SK-MEL-5 (cell line): ENCODE data around the gene SPRED1. TPM values are rescaled to one million over a fixed set of nuclear protein-coding genes. Genes with fewer than 3 reads are reported as not detected.
"Not testable (repeated sequence)": the region's sequence is repeated elsewhere in the genome, so short reads cannot be mapped to it uniquely, and the experiment has no call there.

Experiments used
- DNase-seq: peaks from one replicate; pipeline ENCODE4 v3.0.0-alpha.2; 2016; ENCODE audit warnings: low read depth, low spot score
- in situ Hi-C: cut with HindIII; loops from 2 replicates; pipeline ENCODE4 v1.10.0; 2016; ENCODE audit warnings: low sequenced_read_pairs, high pct_unique_total_duplicates, low pct_unique_long_range_greater_than_20kb
- total RNA-seq: library from RNA; depleted of rRNA; stranded (reverse); fragments of >200 nt; shearing (Covaris generic); gene quantifications from 2 replicates; pipeline ENCODE4 v1.2.3, GENCODE V29; 2014

The SPRED1 gene
- total RNA-seq, 1 experiment from 2014 or later, result 51.3 TPM

GRCh38 chr15:38266247-38266986 lies 13.8 kb downstream of the SPRED1 start:
- no peak for DNase-seq
- in situ Hi-C loops, result no loop called here

GRCh38 chr15:38267421-38268022 lies 14.9 kb downstream of the SPRED1 start:
- DNase-seq, result peak; percentile 69
- in situ Hi-C loops, result no loop called here

- DNase-seq, result no peak
- in situ Hi-C loops, result no loop called here
These were observed 18.5 kb downstream of the SPRED1 start for GRCh38 chr15:38271144-38271543.

GRCh38 chr15:38271895-38272294 lies 19.3 kb downstream of the SPRED1 start:
- no peak for DNase-seq
- in situ Hi-C loops, result no loop called here

- DNase-seq, in situ Hi-C loops: not testable (repeated sequence)
These were observed 19.8 kb downstream of the SPRED1 start for GRCh38 chr15:38272431-38272830.

GRCh38 chr15:38274135-38274534 lies 21.5 kb downstream of the SPRED1 start:
- DNase-seq, result no peak
- in situ Hi-C loops, result no loop called here

GRCh38 chr15:38275959-38276358 lies 23.3 kb downstream of the SPRED1 start:
- in situ Hi-C loops, result no loop called here
- no peak for DNase-seq

- in situ Hi-C loops, DNase-seq: not testable (repeated sequence)
These were observed 24.6 kb downstream of the SPRED1 start for GRCh38 chr15:38277281-38277680.

- in situ Hi-C loops, result no loop called here
- DNase-seq, result no peak
These were observed 28.4 kb downstream of the SPRED1 start for GRCh38 chr15:38281031-38281430.

GRCh38 chr15:38283010-38283409 lies 30.4 kb downstream of the SPRED1 start:
- in situ Hi-C loops, result no loop called here

GRCh38 chr15:38285456-38285855 lies 32.8 kb downstream of the SPRED1 start:
- in situ Hi-C loops, result no loop called here
- DNase-seq, result no peak

More at GRCh38 chr15:38283010-38283409, 30.4 kb downstream of the SPRED1 start:
- DNase-seq, result no peak

GRCh38 chr15:38294126-38294525 lies 41.5 kb downstream of the SPRED1 start:
- in situ Hi-C loops, result no loop called here

GRCh38 chr15:38297623-38298388 lies 45.2 kb downstream of the SPRED1 start:
- in situ Hi-C loops, result no loop called here
- no peak for DNase-seq

More at GRCh38 chr15:38294126-38294525, 41.5 kb downstream of the SPRED1 start:
- DNase-seq, result no peak

GRCh38 chr15:38299216-38299615 lies 46.6 kb downstream of the SPRED1 start:
- no peak for DNase-seq
- in situ Hi-C loops, result no loop called here

- in situ Hi-C loops, result no loop called here
- no peak for DNase-seq
These were observed 47.8 kb downstream of the SPRED1 start for GRCh38 chr15:38300395-38300794.

GRCh38 chr15:38304481-38304880 lies 51.8 kb downstream of the SPRED1 start:
- in situ Hi-C loops, result no loop called here
- no peak for DNase-seq

- in situ Hi-C loops, result no loop called here
These were observed 54.6 kb downstream of the SPRED1 start for GRCh38 chr15:38307251-38307650.

GRCh38 chr15:38307861-38308641 lies 55.4 kb downstream of the SPRED1 start:
- in situ Hi-C loops, result no loop called here
- no peak for DNase-seq

More at GRCh38 chr15:38307251-38307650, 54.6 kb downstream of the SPRED1 start:
- no peak for DNase-seq
